ENCODE measurements around the gene RASSF9. TPM values are rescaled to one million over a fixed set of nuclear protein-coding genes. Genes with fewer than 3 reads are reported as not detected.

The RASSF9 gene
- total RNA-seq, 1 donor from 2014 or later = not detected

- intact Hi-C loops (cut with micrococcal nuclease) = no loop called here
- no peaks in the 10 kb centered on the region for H3K27me3 Mint-ChIP-seq (ENCODE audit: insufficient read depth)
- no peaks in the 10 kb centered on the region for H3K4me1 Mint-ChIP-seq (ENCODE audit: low read depth)
- no peak overlapping the region for H3K4me3 Mint-ChIP-seq
- H3K27ac Mint-ChIP-seq = no peak overlapping the region
- no peaks in the 10 kb centered on the region for H3K9me3 Mint-ChIP-seq
- DNase-seq (ENCODE audit: low spot score) = no peak
- H3K36me3 Mint-ChIP-seq (ENCODE audit: low read depth) = no peaks in the 10 kb centered on the region
Measured at GRCh38 chr12:85834378-85834777, 1.8 kb downstream of the RASSF9 start.

GRCh38 chr12:85833579-85833978 is 2.6 kb downstream of the RASSF9 start:
- intact Hi-C loops (cut with micrococcal nuclease) = no loop called here
- Mint-ChIP-seq H3K36me3 (ENCODE audit: low read depth) (no peaks in the 10 kb centered on the region), H3K27me3 (ENCODE audit: insufficient read depth) (no peaks in the 10 kb centered on the region), H3K4me3 (no peak overlapping the region), H3K4me1 (ENCODE audit: low read depth) (no peaks in the 10 kb centered on the region), H3K27ac (no peak overlapping the region), H3K9me3 (no peaks in the 10 kb centered on the region)
- DNase-seq (ENCODE audit: low spot score) = no peak

GRCh38 chr12:85831327-85831990 is 4.8 kb downstream of the RASSF9 start:
- intact Hi-C loops (cut with micrococcal nuclease) = no loop called here

GRCh38 chr12:85829391-85829790 is 6.8 kb downstream of the RASSF9 start:
- H3K4me1 Mint-ChIP-seq (ENCODE audit: low read depth) = no peaks in the 10 kb centered on the region
- no peaks in the 10 kb centered on the region for H3K36me3 Mint-ChIP-seq (ENCODE audit: low read depth)
- DNase-seq (ENCODE audit: low spot score) = no peak
- intact Hi-C loops (cut with micrococcal nuclease) = no loop called here
- H3K27ac Mint-ChIP-seq = no peak overlapping the region
- no peaks in the 10 kb centered on the region for H3K27me3 Mint-ChIP-seq (ENCODE audit: insufficient read depth)
- H3K4me3 Mint-ChIP-seq = no peak overlapping the region
- H3K9me3 Mint-ChIP-seq = no peaks in the 10 kb centered on the region

More at GRCh38 chr12:85831327-85831990, 4.8 kb downstream of the RASSF9 start:
- Mint-ChIP-seq H3K4me1 (ENCODE audit: low read depth) (no peaks in the 10 kb centered on the region), H3K36me3 (ENCODE audit: low read depth) (no peaks in the 10 kb centered on the region), H3K9me3 (no peaks in the 10 kb centered on the region), H3K27me3 (ENCODE audit: insufficient read depth) (no peaks in the 10 kb centered on the region), H3K27ac (no peak overlapping the region), H3K4me3 (no peak overlapping the region)
- DNase-seq (ENCODE audit: low spot score) = no peak

- H3K4me3 Mint-ChIP-seq = no peak overlapping the region
- no peaks in the 10 kb centered on the region for H3K27me3 Mint-ChIP-seq (ENCODE audit: insufficient read depth)
- no peaks in the 10 kb centered on the region for H3K4me1 Mint-ChIP-seq (ENCODE audit: low read depth)
- DNase-seq (ENCODE audit: low spot score) = no peak
- H3K27ac Mint-ChIP-seq = no peak overlapping the region
- no peaks in the 10 kb centered on the region for H3K36me3 Mint-ChIP-seq (ENCODE audit: low read depth)
- no peaks in the 10 kb centered on the region for H3K9me3 Mint-ChIP-seq
- intact Hi-C loops (cut with micrococcal nuclease) = no loop called here
Measured at GRCh38 chr12:85828576-85828975, 7.6 kb downstream of the RASSF9 start.

GRCh38 chr12:85825746-85826145 is 10.5 kb downstream of the RASSF9 start:
- intact Hi-C loops (cut with micrococcal nuclease) = no loop called here
- no peak overlapping the region for H3K4me3 Mint-ChIP-seq
- H3K27me3 Mint-ChIP-seq (ENCODE audit: insufficient read depth) = no peaks in the 10 kb centered on the region
- H3K27ac Mint-ChIP-seq = no peak overlapping the region
- H3K9me3 Mint-ChIP-seq = no peaks in the 10 kb centered on the region
- no peaks in the 10 kb centered on the region for H3K36me3 Mint-ChIP-seq (ENCODE audit: low read depth)
- DNase-seq (ENCODE audit: low spot score) = no peak
- no peaks in the 10 kb centered on the region for H3K4me1 Mint-ChIP-seq (ENCODE audit: low read depth)

GRCh38 chr12:85823436-85824180 is 12.6 kb downstream of the RASSF9 start:
- Mint-ChIP-seq H3K4me1 (ENCODE audit: low read depth) (no peaks in the 10 kb centered on the region), H3K4me3 (no peak overlapping the region)
- intact Hi-C loops (cut with micrococcal nuclease) = no loop called here

GRCh38 chr12:85821759-85822158 is 14.4 kb downstream of the RASSF9 start:
- Mint-ChIP-seq H3K4me3 (no peak overlapping the region), H3K9me3 (no peaks in the 10 kb centered on the region), H3K36me3 (ENCODE audit: low read depth) (no peaks in the 10 kb centered on the region), H3K27ac (no peak overlapping the region), H3K4me1 (ENCODE audit: low read depth) (no peaks in the 10 kb centered on the region), H3K27me3 (ENCODE audit: insufficient read depth) (no peaks in the 10 kb centered on the region)
- no peak for DNase-seq (ENCODE audit: low spot score)
- intact Hi-C loops (cut with micrococcal nuclease) = no loop called here

More at GRCh38 chr12:85823436-85824180, 12.6 kb downstream of the RASSF9 start:
- H3K27me3 Mint-ChIP-seq (ENCODE audit: insufficient read depth) = no peaks in the 10 kb centered on the region
- H3K27ac Mint-ChIP-seq = no peak overlapping the region
- DNase-seq (ENCODE audit: low spot score) = no peak
- H3K36me3 Mint-ChIP-seq (ENCODE audit: low read depth) = no peaks in the 10 kb centered on the region
- H3K9me3 Mint-ChIP-seq = no peaks in the 10 kb centered on the region

- Mint-ChIP-seq H3K9me3 (no peaks in the 10 kb centered on the region), H3K36me3 (ENCODE audit: low read depth) (no peaks in the 10 kb centered on the region), H3K4me3 (no peak overlapping the region), H3K27ac (no peak overlapping the region), H3K27me3 (ENCODE audit: insufficient read depth) (no peaks in the 10 kb centered on the region), H3K4me1 (ENCODE audit: low read depth) (no peaks in the 10 kb centered on the region)
- intact Hi-C loops (cut with micrococcal nuclease) = no loop called here
- no peak for DNase-seq (ENCODE audit: low spot score)
Measured at GRCh38 chr12:85821206-85821605, 15.0 kb downstream of the RASSF9 start.

- Mint-ChIP-seq H3K9me3 (no peaks in the 10 kb centered on the region), H3K27ac (no peak overlapping the region)
Measured at GRCh38 chr12:85820101-85820500, 16.1 kb downstream of the RASSF9 start.

GRCh38 chr12:85814741-85815140 is 21.5 kb downstream of the RASSF9 start:
- H3K4me1 Mint-ChIP-seq (ENCODE audit: low read depth) = no peaks in the 10 kb centered on the region
- DNase-seq (ENCODE audit: low spot score) = no peak
- no peak overlapping the region for H3K27ac Mint-ChIP-seq
- intact Hi-C loops (cut with micrococcal nuclease) = no loop called here
- no peaks in the 10 kb centered on the region for H3K27me3 Mint-ChIP-seq (ENCODE audit: insufficient read depth)
- H3K4me3 Mint-ChIP-seq = no peak overlapping the region
- H3K9me3 Mint-ChIP-seq = no peaks in the 10 kb centered on the region
- H3K36me3 Mint-ChIP-seq (ENCODE audit: low read depth) = no peaks in the 10 kb centered on the region

More at GRCh38 chr12:85820101-85820500, 16.1 kb downstream of the RASSF9 start:
- Mint-ChIP-seq H3K4me3 (no peak overlapping the region), H3K27me3 (ENCODE audit: insufficient read depth) (no peaks in the 10 kb centered on the region), H3K4me1 (ENCODE audit: low read depth) (no peaks in the 10 kb centered on the region), H3K36me3 (ENCODE audit: low read depth) (no peaks in the 10 kb centered on the region)
- no peak for DNase-seq (ENCODE audit: low spot score)
- intact Hi-C loops (cut with micrococcal nuclease) = no loop called here

- H3K27me3 Mint-ChIP-seq (ENCODE audit: insufficient read depth) = no peaks in the 10 kb centered on the region
- no peaks in the 10 kb centered on the region for H3K36me3 Mint-ChIP-seq (ENCODE audit: low read depth)
- intact Hi-C loops (cut with micrococcal nuclease) = no loop called here
- no peak for DNase-seq (ENCODE audit: low spot score)
- no peak overlapping the region for H3K4me3 Mint-ChIP-seq
- no peaks in the 10 kb centered on the region for H3K9me3 Mint-ChIP-seq
- no peaks in the 10 kb centered on the region for H3K4me1 Mint-ChIP-seq (ENCODE audit: low read depth)
- no peak overlapping the region for H3K27ac Mint-ChIP-seq
Measured at GRCh38 chr12:85814071-85814470, 22.1 kb downstream of the RASSF9 start.

- H3K9me3 Mint-ChIP-seq = no peaks in the 10 kb centered on the region
- no peak overlapping the region for H3K4me3 Mint-ChIP-seq
- H3K27me3 Mint-ChIP-seq (ENCODE audit: insufficient read depth) = no peaks in the 10 kb centered on the region
- DNase-seq (ENCODE audit: low spot score) = no peak
- H3K4me1 Mint-ChIP-seq (ENCODE audit: low read depth) = no peaks in the 10 kb centered on the region
- no peak overlapping the region for H3K27ac Mint-ChIP-seq
- no peaks in the 10 kb centered on the region for H3K36me3 Mint-ChIP-seq (ENCODE audit: low read depth)
- intact Hi-C loops (cut with micrococcal nuclease) = no loop called here
Measured at GRCh38 chr12:85809500-85809899, 26.7 kb downstream of the RASSF9 start.
